ENCODE measurements around the gene WDR46.

DNA sequence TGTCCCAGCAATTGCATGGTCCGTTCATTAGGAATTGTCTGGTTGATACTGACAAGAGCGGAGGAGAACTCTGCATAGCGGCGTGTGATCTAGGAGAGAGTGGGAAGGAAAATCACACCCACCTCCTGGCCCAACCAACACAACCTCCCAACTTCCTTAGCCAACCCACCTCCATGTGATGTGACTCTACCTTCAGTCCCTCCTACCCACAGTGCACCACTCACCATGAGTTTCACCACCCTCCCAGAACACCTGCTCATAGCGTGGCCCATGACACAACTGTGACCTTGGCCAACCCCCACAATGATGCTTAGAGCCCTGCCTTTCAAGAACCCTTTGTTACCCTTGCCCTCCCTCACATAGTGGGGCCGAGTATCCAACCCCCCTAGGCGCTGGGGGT, 25.0 kb downstream of the WDR46 start:
- TF ChIP-seq, protein P1, sequence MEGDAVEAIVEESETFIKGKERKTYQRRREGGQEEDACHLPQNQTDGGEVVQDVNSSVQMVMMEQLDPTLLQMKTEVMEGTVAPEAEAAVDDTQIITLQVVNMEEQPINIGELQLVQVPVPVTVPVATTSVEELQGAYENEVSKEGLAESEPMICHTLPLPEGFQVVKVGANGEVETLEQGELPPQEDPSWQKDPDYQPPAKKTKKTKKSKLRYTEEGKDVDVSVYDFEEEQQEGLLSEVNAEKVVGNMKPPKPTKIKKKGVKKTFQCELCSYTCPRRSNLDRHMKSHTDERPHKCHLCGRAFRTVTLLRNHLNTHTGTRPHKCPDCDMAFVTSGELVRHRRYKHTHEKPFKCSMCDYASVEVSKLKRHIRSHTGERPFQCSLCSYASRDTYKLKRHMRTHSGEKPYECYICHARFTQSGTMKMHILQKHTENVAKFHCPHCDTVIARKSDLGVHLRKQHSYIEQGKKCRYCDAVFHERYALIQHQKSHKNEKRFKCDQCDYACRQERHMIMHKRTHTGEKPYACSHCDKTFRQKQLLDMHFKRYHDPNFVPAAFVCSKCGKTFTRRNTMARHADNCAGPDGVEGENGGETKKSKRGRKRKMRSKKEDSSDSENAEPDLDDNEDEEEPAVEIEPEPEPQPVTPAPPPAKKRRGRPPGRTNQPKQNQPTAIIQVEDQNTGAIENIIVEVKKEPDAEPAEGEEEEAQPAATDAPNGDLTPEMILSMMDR (IDR thresholded peaks at IDR 0.05): no peak
- no peak for TF ChIP-seq POLR2AphosphoS5 (IDR thresholded peaks at IDR 0.05; ENCODE audit: insufficient read depth in 1 of 2, low read depth in 1 of 2)
